OCI-LY1 (cell line): ENCODE results near the gene MICOS13.

Experiments used
- EZH2 ChIP-seq: fragments of 200-600 bp; sonication (generic), shearing (Covaris generic); IDR thresholded peaks from 2 replicates; pipeline ENCODE4 v1.8.0; 2017; ENCODE audit warnings: borderline replicate concordance, mixed run types, mild to moderate bottlenecking, antibody characterized with exemption, low read length, moderate library complexity, mixed read lengths
- TF ChIP-seq, protein P1 (sequence below): fragments of 200-600 bp; sonication (generic), shearing (Covaris generic); IDR thresholded peaks from 2 replicates; pipeline ENCODE4 v1.5.1; 2017; ENCODE audit warnings: mild to moderate bottlenecking, antibody characterized with exemption, low read length, moderate library complexity, mixed read lengths

DNA sequence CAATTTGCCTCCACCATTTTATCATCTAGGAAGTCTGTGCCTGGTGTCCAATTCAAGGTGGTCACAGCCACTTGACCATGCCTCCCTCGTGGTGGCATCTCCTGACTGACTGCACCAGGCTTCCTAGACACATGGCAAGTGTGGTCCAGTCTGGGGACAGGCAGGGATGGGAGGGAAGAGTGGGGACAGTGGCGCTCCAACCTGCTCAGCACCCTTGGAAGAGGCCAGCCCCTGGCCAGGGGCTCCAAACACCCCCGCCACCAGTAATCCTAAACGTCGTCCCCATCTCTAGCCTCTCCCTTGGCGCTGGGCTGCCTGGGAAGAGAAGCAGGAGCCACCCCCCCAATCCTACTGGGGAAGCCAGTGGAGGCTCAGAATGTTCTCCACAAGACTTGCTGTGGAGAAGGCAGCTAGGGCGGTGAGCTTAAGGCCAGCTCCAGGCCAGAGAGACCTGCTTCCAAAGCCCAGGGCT, 12.4 kb upstream of the MICOS13 start:
- TF ChIP-seq, protein P1, sequence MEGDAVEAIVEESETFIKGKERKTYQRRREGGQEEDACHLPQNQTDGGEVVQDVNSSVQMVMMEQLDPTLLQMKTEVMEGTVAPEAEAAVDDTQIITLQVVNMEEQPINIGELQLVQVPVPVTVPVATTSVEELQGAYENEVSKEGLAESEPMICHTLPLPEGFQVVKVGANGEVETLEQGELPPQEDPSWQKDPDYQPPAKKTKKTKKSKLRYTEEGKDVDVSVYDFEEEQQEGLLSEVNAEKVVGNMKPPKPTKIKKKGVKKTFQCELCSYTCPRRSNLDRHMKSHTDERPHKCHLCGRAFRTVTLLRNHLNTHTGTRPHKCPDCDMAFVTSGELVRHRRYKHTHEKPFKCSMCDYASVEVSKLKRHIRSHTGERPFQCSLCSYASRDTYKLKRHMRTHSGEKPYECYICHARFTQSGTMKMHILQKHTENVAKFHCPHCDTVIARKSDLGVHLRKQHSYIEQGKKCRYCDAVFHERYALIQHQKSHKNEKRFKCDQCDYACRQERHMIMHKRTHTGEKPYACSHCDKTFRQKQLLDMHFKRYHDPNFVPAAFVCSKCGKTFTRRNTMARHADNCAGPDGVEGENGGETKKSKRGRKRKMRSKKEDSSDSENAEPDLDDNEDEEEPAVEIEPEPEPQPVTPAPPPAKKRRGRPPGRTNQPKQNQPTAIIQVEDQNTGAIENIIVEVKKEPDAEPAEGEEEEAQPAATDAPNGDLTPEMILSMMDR: no peak
- TF ChIP-seq EZH2: no peak
